Prostate gland (tissue), 2 donors: ENCODE data around the gene AUTS2.

Source experiments
- POLR2A ChIP-seq: fragments of 450-650 bp; IDR thresholded peaks from one replicate; pipeline ENCODE4 v1.6.1; 2016; ENCODE audit warnings: antibody characterized with exemption, mild to moderate bottlenecking
- POLR2AphosphoS5 ChIP-seq: sonication (generic); formaldehyde crosslinking; IDR thresholded peaks from one replicate; pipeline ENCODE4 v1.6.1; 2017; ENCODE audit warnings: antibody characterized with exemption
- TF ChIP-seq, protein P1 (sequence below), 4 experiments: fragments of 200-600 bp in 2 of 4; fragments of 450-650 bp in 2 of 4; sonication (generic) in 2 of 4; IDR thresholded peaks; 1 replicate in 3 of 4; 2 replicates in 1 of 4; pipeline ENCODE4 v1.5.1; 2016 to 2019; ENCODE audit warnings: antibody characterized with exemption in 4 of 4, mild to moderate bottlenecking in 2 of 4, moderate library complexity in 2 of 4

DNA sequence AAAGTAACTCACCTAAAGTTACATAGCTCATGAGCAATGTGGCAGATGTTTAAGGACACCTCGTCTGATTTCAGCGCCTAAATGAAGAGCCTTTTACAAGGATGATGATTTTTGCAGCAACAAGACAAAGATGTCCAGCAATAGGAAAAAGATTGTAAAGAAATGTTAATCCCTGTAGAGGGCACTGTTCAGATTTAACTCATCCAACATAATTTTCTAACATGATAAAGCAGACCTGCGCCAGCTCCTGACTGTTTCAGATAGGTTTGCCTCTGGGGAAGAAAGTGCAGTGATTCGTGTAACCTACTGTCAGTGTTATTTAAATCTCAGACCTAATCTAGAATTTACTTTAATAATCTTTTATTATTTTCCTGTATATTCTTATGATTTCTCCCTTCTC, 595.2 kb downstream of the AUTS2 start:
- TF ChIP-seq POLR2A, result no peak
- TF ChIP-seq, protein P1, sequence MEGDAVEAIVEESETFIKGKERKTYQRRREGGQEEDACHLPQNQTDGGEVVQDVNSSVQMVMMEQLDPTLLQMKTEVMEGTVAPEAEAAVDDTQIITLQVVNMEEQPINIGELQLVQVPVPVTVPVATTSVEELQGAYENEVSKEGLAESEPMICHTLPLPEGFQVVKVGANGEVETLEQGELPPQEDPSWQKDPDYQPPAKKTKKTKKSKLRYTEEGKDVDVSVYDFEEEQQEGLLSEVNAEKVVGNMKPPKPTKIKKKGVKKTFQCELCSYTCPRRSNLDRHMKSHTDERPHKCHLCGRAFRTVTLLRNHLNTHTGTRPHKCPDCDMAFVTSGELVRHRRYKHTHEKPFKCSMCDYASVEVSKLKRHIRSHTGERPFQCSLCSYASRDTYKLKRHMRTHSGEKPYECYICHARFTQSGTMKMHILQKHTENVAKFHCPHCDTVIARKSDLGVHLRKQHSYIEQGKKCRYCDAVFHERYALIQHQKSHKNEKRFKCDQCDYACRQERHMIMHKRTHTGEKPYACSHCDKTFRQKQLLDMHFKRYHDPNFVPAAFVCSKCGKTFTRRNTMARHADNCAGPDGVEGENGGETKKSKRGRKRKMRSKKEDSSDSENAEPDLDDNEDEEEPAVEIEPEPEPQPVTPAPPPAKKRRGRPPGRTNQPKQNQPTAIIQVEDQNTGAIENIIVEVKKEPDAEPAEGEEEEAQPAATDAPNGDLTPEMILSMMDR (IDR thresholded peaks at IDR 0.05), result peak in 3 of 4 experiments; percentile 26 to 43 (median 29)
- no peak for TF ChIP-seq POLR2AphosphoS5
